H9 (cell line): ENCODE data around the gene MYOCD. TPM values are rescaled to one million over a fixed set of nuclear protein-coding genes. Genes with fewer than 3 reads are reported as not detected.

Experiments
- DNase-seq: peaks from one replicate; pipeline ENCODE4 v3.0.0-alpha.2; 2017
- H2AFZ ChIP-seq: one replicate; pipeline ENCODE4 v1.6.1; 2013; ENCODE audit warnings: mild to moderate bottlenecking, low read length, control low read depth, moderate library complexity
- H2AK5ac ChIP-seq: 2 replicates; pipeline ENCODE4 v1.6.1; 2013; ENCODE audit warnings: low read length, control low read depth, mixed read lengths; ENCODE audit not compliant: insufficient read length
- H2BK120ac ChIP-seq: one replicate; pipeline ENCODE4 v1.6.1; 2013; ENCODE audit warnings: low read depth, mild to moderate bottlenecking, low read length, control low read depth, inconsistent platforms; ENCODE audit not compliant: poor library complexity, severe bottlenecking
- H2BK12ac ChIP-seq: 2 replicates; pipeline ENCODE4 v1.6.1; 2013; ENCODE audit warnings: low read length, control low read depth, mixed read lengths, low read depth; ENCODE audit not compliant: insufficient read length
- H2BK15ac ChIP-seq: 2 replicates; pipeline ENCODE4 v1.6.1; 2013; ENCODE audit warnings: low read depth, low read length, control low read depth
- H2BK20ac ChIP-seq: one replicate; pipeline ENCODE4 v1.6.1; 2013; ENCODE audit warnings: low read depth, mild to moderate bottlenecking, low read length, control low read depth, inconsistent platforms; ENCODE audit not compliant: poor library complexity, severe bottlenecking
- H2BK5ac ChIP-seq: 2 replicates; pipeline ENCODE4 v1.6.1; 2013; ENCODE audit warnings: low read length, control low read depth, mixed read lengths; ENCODE audit not compliant: insufficient read length
- H3K14ac ChIP-seq: 2 replicates; pipeline ENCODE4 v1.6.1; 2013; ENCODE audit warnings: low read length, control low read depth; ENCODE audit not compliant: insufficient read depth
- H3K18ac ChIP-seq: 2 replicates; pipeline ENCODE4 v1.6.1; 2013; ENCODE audit warnings: low read depth, mild to moderate bottlenecking, mixed read lengths, low read length, control low read depth; ENCODE audit not compliant: insufficient read length
- H3K23ac ChIP-seq: 2 replicates; pipeline ENCODE4 v1.6.1; 2013; ENCODE audit warnings: low read length, control low read depth, mixed read lengths, low read depth; ENCODE audit not compliant: insufficient read length
- H3K23me2 ChIP-seq: 2 replicates; pipeline ENCODE4 v1.6.1; 2013; ENCODE audit warnings: low read depth, mild to moderate bottlenecking, mixed read lengths, low read length, control low read depth; ENCODE audit not compliant: insufficient read length, poor library complexity, severe bottlenecking
- H3K27ac ChIP-seq: 2 replicates; pipeline ENCODE4 v1.5.1; 2013; ENCODE audit warnings: low read length, control low read depth, mixed read lengths, low read depth; ENCODE audit not compliant: insufficient read length
- H3K27me3 ChIP-seq: 2 replicates; pipeline ENCODE4 v1.6.1; 2013; ENCODE audit warnings: low read length, control low read depth, inconsistent platforms; ENCODE audit not compliant: insufficient read depth
- H3K4ac ChIP-seq: 2 replicates; pipeline ENCODE4 v1.6.1; 2013; ENCODE audit warnings: low read depth, mild to moderate bottlenecking, control low read depth, inconsistent platforms, low read length, moderate library complexity
- H3K4me1 ChIP-seq: 2 replicates; pipeline ENCODE4 v1.6.1; 2013; ENCODE audit warnings: low read length, control low read depth, inconsistent platforms; ENCODE audit not compliant: insufficient read depth
- H3K4me2 ChIP-seq: 2 replicates; pipeline ENCODE4 v1.6.1; 2013; ENCODE audit warnings: low read length, control low read depth, mixed read lengths; ENCODE audit not compliant: insufficient read length, insufficient read depth
- H3K56ac ChIP-seq: 2 replicates; pipeline ENCODE4 v1.6.1; 2013; ENCODE audit warnings: low read depth, mild to moderate bottlenecking, mixed read lengths, low read length, control low read depth; ENCODE audit not compliant: insufficient read length
- H3K79me1 ChIP-seq: 2 replicates; pipeline ENCODE4 v1.6.1; 2013; ENCODE audit warnings: low read depth, mild to moderate bottlenecking, moderate library complexity, low read length, control low read depth, inconsistent platforms; ENCODE audit not compliant: insufficient read depth, poor library complexity, severe bottlenecking
- H3K79me2 ChIP-seq: 2 replicates; pipeline ENCODE4 v1.6.1; 2013; ENCODE audit warnings: low read length, control low read depth, inconsistent platforms; ENCODE audit not compliant: insufficient read depth
- H3K9ac ChIP-seq: 2 replicates; pipeline ENCODE4 v1.6.1; 2013; ENCODE audit warnings: low read length, control low read depth, mixed read lengths; ENCODE audit not compliant: insufficient read length; ENCODE audit errors: extremely low read depth
- H3K9me3 ChIP-seq: one replicate; pipeline ENCODE4 v1.6.1; 2013; ENCODE audit warnings: low read depth, low read length, inconsistent platforms; ENCODE audit not compliant: control insufficient read depth
- H3T11ph ChIP-seq: one replicate; pipeline ENCODE4 v1.6.1; 2013; ENCODE audit warnings: mild to moderate bottlenecking, low read length, control low read depth, inconsistent platforms
- H4K20me1 ChIP-seq: one replicate; pipeline ENCODE4 v1.6.1; 2013; ENCODE audit not compliant: control insufficient read depth, insufficient read length, insufficient read depth
- H4K5ac ChIP-seq: 2 replicates; pipeline ENCODE4 v1.6.1; 2013; ENCODE audit warnings: low read depth, mild to moderate bottlenecking, mixed read lengths, low read length, control low read depth; ENCODE audit not compliant: insufficient read length
- H4K8ac ChIP-seq: replicated peaks from 2 replicates; pipeline ENCODE4 v1.6.1; 2013; ENCODE audit warnings: low read length, control low read depth, mixed read lengths, low read depth; ENCODE audit not compliant: insufficient read length
- H4K91ac ChIP-seq: 2 replicates; pipeline ENCODE4 v1.6.1; 2013; ENCODE audit warnings: low read depth, mild to moderate bottlenecking, moderate library complexity, mixed read lengths, low read length, control low read depth; ENCODE audit not compliant: insufficient read length
- H3K27ac Mint-ChIP-seq, 3 experiments: 2 replicates in 2 of 3; 3 replicates in 1 of 3; pipeline ENCODE4 v1.8.0; 2020 to 2021; ENCODE audit warnings: mixed read lengths in 3 of 3, mild to moderate bottlenecking in 1 of 3, moderate library complexity in 1 of 3
- H3K27me3 Mint-ChIP-seq: 2 replicates; pipeline ENCODE4 v1.8.0; 2021; ENCODE audit warnings: low read depth, mild to moderate bottlenecking, moderate library complexity, mixed read lengths
- H3K36me3 Mint-ChIP-seq, 3 experiments: 2 replicates in 2 of 3; 3 replicates in 1 of 3; pipeline ENCODE4 v1.8.0; 2020 to 2021; ENCODE audit warnings: low read depth in 3 of 3, mixed read lengths in 3 of 3; ENCODE audit not compliant: insufficient read depth in 1 of 3
- H3K4me1 Mint-ChIP-seq, 2 experiments: 2 replicates each; pipeline ENCODE4 v1.8.0; 2020; ENCODE audit warnings: mixed read lengths in 2 of 2
- H3K4me3 Mint-ChIP-seq, 2 experiments: 2 replicates in 1 of 2; 3 replicates in 1 of 2; pipeline ENCODE4 v1.8.0; 2020 to 2021; ENCODE audit warnings: mild to moderate bottlenecking in 2 of 2, mixed read lengths in 2 of 2, moderate library complexity in 1 of 2
- H3K9me3 Mint-ChIP-seq, 2 experiments: 2 replicates in 1 of 2; 3 replicates in 1 of 2; pipeline ENCODE4 v1.8.0; 2020; ENCODE audit warnings: mild to moderate bottlenecking in 2 of 2, mixed read lengths in 2 of 2, moderate library complexity in 1 of 2
- CTCF ChIP-seq: fragments of 200-600 bp; sonication (generic); conservative IDR thresholded peaks from 3 replicates; pipeline ENCODE4 v1.8.0; 2021; ENCODE audit warnings: antibody characterized with exemption, mild to moderate bottlenecking
- WGBS: extraction: QIAGEN DNeasy Blood & Tissue Kit; methylation state at CpG from one replicate; pipeline ENCODE4 v1.1.7; 2013; ENCODE audit warnings: missing lambda C conversion rate, low lambda C conversion rate, mixed read lengths; ENCODE audit not compliant: insufficient read length; ENCODE audit errors: extremely low coverage; 5-methylcytosine and 5-hydroxymethylcytosine counted together
- total RNA-seq: library from RNA; stranded (reverse); gene quantifications from 2 replicates; pipeline ENCODE4 v1.2.1, GENCODE V29; 2021

MYOCD gene
- total RNA-seq, 1 experiment from 2014 or later: 0.17 TPM

- Histone ChIP-seq H3K4me1 (no peaks in the 10 kb centered on the region), H2BK20ac (no peak overlapping the region), H2BK12ac (no peak overlapping the region), H2AK5ac (no peak overlapping the region), H3K79me2 (no peaks in the 10 kb centered on the region), H2BK15ac (no peak overlapping the region), H3K4ac (no peak overlapping the region), H4K20me1 (no peaks in the 10 kb centered on the region), H4K91ac (no peak overlapping the region), H3K9ac (no peak overlapping the region), H3K27ac (no peak overlapping the region), H3K23me2 (no peaks in the 10 kb centered on the region), H2BK5ac (no peak overlapping the region), H3K18ac (no peak overlapping the region), H3K27me3 (no peaks in the 10 kb centered on the region), H2BK120ac (no peak overlapping the region), H4K8ac (no peak overlapping the region), H4K5ac (no peak overlapping the region), H3K56ac (no peak overlapping the region), H3K23ac (no peak overlapping the region), H3K9me3 (no peaks in the 10 kb centered on the region), H3K14ac (no peak overlapping the region), H2AFZ (no peak overlapping the region), H3K4me2 (no peak overlapping the region), H3T11ph (no peak overlapping the region), H3K79me1 (no peaks in the 10 kb centered on the region)
- H3K27me3 Mint-ChIP-seq: no peaks in the 10 kb centered on the region
- WGBS: no CpG with 5 or more reads among the region's 10 CpGs
- H3K9me3 Mint-ChIP-seq: no peaks in the 10 kb centered on the region
- H3K36me3 Mint-ChIP-seq: no peaks in the 10 kb centered on the region; a peak in 1 of 7 replicates
- no peak overlapping the region for H3K4me3 Mint-ChIP-seq
- peak overlapping the region in 1 of 3 experiments; percentile 1; a peak in 1 of 7 replicates for H3K27ac Mint-ChIP-seq
- TF ChIP-seq CTCF: no peak
- no peak for DNase-seq
- H3K4me1 Mint-ChIP-seq: no peaks in the 10 kb centered on the region
These were observed 17.6 kb downstream of the MYOCD start for GRCh38 chr17:12683299-12683698.
